OCI-LY1 (cell line): Measurements from ENCODE around the gene TSEN34.
"Not testable (repeated sequence)": the region's sequence is repeated elsewhere in the genome, so short reads cannot be mapped to it uniquely, and the experiment has no call there.

Source experiments
- H2AFZ ChIP-seq: fragments of 200-600 bp; sonication (generic), shearing (Covaris generic); 2 replicates; pipeline ENCODE4 v1.6.0; 2014; ENCODE audit warnings: antibody characterized with exemption, mild to moderate bottlenecking, low read length
- H3F3A ChIP-seq: fragments of 200-600 bp; sonication (generic), shearing (Covaris generic); 2 replicates; pipeline ENCODE4 v1.6.0; 2014; ENCODE audit warnings: mild to moderate bottlenecking, antibody characterized with exemption, low read length, moderate library complexity; ENCODE audit not compliant: insufficient read depth
- H3K27ac ChIP-seq: fragments of 200-600 bp; sonication (generic); 2 replicates; pipeline ENCODE4 v1.5.1; 2014; ENCODE audit warnings: low read length, mixed run types, mild to moderate bottlenecking, low read depth; ENCODE audit not compliant: poor library complexity, severe bottlenecking
- H3K27me3 ChIP-seq: fragments of 200-600 bp; sonication (generic); 2 replicates; pipeline ENCODE4 v1.6.0; 2014; ENCODE audit warnings: antibody characterized with exemption, mild to moderate bottlenecking, low read length, moderate library complexity; ENCODE audit not compliant: insufficient read depth
- H3K36me3 ChIP-seq: fragments of 200-600 bp; sonication (generic); 2 replicates; pipeline ENCODE4 v1.6.1; 2014; ENCODE audit warnings: mild to moderate bottlenecking, antibody characterized with exemption, low read length, moderate library complexity, mixed read lengths; ENCODE audit not compliant: insufficient read depth
- H3K4me1 ChIP-seq: fragments of 200-600 bp; sonication (generic); 2 replicates; pipeline ENCODE4 v1.5.1; 2014; ENCODE audit warnings: mild to moderate bottlenecking, low read length, moderate library complexity; ENCODE audit not compliant: insufficient read depth, severe bottlenecking
- H3K4me2 ChIP-seq: fragments of 200-600 bp; sonication (generic), shearing (Covaris generic); 2 replicates; pipeline ENCODE4 v1.6.1; 2014; ENCODE audit warnings: low read length
- H3K4me3 ChIP-seq: fragments of 200-600 bp; sonication (generic); 2 replicates; pipeline ENCODE4 v1.5.1; 2014; ENCODE audit warnings: low read length, low read depth, mild to moderate bottlenecking, mixed read lengths; ENCODE audit not compliant: poor library complexity, severe bottlenecking
- H3K79me2 ChIP-seq: fragments of 200-600 bp; shearing (Covaris generic); 2 replicates; pipeline ENCODE4 v1.6.1; 2016; ENCODE audit warnings: mixed run types, low read length, mixed read lengths; ENCODE audit not compliant: insufficient read depth
- H3K9ac ChIP-seq: fragments of 200-600 bp; sonication (generic), shearing (Covaris generic); 2 replicates; pipeline ENCODE4 v1.6.1; 2014; ENCODE audit warnings: mild to moderate bottlenecking, low read length, mixed read lengths
- H3K9me2 ChIP-seq: fragments of 200-600 bp; sonication (generic), shearing (Covaris generic); 2 replicates; pipeline ENCODE4 v1.6.1; 2014; ENCODE audit warnings: low read depth, mild to moderate bottlenecking, low read length, mixed read lengths
- H3K9me3 ChIP-seq: fragments of 200-600 bp; shearing (Covaris generic); 2 replicates; pipeline ENCODE4 v1.6.1; 2014; ENCODE audit warnings: low read length, mixed read lengths
- H4K20me1 ChIP-seq: fragments of 200-600 bp; sonication (generic), shearing (Covaris generic); 2 replicates; pipeline ENCODE4 v1.6.0; 2016; ENCODE audit warnings: mild to moderate bottlenecking, low read length; ENCODE audit not compliant: insufficient read depth
- EZH2 ChIP-seq: fragments of 200-600 bp; sonication (generic), shearing (Covaris generic); IDR thresholded peaks from 2 replicates; pipeline ENCODE4 v1.8.0; 2017; ENCODE audit warnings: borderline replicate concordance, mixed run types, mild to moderate bottlenecking, antibody characterized with exemption, low read length, moderate library complexity, mixed read lengths
- TF ChIP-seq, protein P1 (sequence below): fragments of 200-600 bp; sonication (generic), shearing (Covaris generic); IDR thresholded peaks from 2 replicates; pipeline ENCODE4 v1.5.1; 2017; ENCODE audit warnings: mild to moderate bottlenecking, antibody characterized with exemption, low read length, moderate library complexity, mixed read lengths

Gene TSEN34

DNA sequence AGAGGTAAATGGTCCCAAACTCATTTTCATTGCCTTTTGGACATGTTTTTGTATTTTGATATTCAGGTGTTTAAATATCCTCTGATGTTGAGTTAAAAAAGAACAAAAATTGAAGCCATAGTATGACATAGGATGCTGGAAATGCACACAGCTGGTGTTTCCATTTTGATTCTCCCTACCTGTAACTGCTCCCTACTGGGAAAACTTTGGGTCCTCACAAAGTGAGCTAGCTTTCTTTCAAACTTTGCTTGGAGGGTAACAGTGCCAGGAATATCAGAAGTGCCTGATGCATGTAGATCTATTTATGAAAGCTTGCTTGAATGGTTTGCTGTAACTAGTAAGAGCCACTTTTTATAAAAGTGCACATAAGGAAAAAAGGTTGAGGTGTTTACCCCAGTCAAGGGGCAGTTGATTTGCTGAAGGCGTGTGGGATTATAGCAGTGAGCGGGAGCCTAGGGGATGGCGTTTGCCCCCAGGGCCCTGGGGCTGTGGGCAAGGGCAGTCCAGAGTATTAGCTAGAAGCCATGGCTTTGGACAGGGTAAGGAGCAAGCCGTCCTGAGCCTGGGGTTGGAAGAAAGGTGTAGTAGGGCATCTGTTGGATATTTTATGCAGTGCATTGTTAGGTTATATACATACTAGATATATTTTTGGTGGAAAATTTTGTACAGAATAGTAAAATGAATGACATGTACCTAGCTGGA lies 13.8 kb downstream of the TSEN34 start:
- Histone ChIP-seq H3K9ac (no peak overlapping the region; the same call in 1 of the 2 replicates), H3K9me2 (no peaks in the 10 kb centered on the region), H4K20me1 (no peaks in the 10 kb centered on the region; the same call in 1 of the 2 replicates), H3F3A (0 out of 2 replicates have a peak, but pooled peaks cover 6% of the 10 kb centered on the region), H3K79me2 (peaks cover 43% of the 10 kb centered on the region), H3K9me3 (no peaks in the 10 kb centered on the region), H3K4me3 (peak overlapping the region; percentile 97), H3K36me3 (peaks cover 90% of the 10 kb centered on the region), H2AFZ (no peak overlapping the region), H3K27me3 (no peaks in the 10 kb centered on the region), H3K4me1 (peaks cover 69% of the 10 kb centered on the region), H3K4me2 (peak overlapping the region; percentile 79), H3K27ac (no peak overlapping the region)
- TF ChIP-seq EZH2, result no peak
- TF ChIP-seq, protein P1, sequence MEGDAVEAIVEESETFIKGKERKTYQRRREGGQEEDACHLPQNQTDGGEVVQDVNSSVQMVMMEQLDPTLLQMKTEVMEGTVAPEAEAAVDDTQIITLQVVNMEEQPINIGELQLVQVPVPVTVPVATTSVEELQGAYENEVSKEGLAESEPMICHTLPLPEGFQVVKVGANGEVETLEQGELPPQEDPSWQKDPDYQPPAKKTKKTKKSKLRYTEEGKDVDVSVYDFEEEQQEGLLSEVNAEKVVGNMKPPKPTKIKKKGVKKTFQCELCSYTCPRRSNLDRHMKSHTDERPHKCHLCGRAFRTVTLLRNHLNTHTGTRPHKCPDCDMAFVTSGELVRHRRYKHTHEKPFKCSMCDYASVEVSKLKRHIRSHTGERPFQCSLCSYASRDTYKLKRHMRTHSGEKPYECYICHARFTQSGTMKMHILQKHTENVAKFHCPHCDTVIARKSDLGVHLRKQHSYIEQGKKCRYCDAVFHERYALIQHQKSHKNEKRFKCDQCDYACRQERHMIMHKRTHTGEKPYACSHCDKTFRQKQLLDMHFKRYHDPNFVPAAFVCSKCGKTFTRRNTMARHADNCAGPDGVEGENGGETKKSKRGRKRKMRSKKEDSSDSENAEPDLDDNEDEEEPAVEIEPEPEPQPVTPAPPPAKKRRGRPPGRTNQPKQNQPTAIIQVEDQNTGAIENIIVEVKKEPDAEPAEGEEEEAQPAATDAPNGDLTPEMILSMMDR, result no peak

DNA sequence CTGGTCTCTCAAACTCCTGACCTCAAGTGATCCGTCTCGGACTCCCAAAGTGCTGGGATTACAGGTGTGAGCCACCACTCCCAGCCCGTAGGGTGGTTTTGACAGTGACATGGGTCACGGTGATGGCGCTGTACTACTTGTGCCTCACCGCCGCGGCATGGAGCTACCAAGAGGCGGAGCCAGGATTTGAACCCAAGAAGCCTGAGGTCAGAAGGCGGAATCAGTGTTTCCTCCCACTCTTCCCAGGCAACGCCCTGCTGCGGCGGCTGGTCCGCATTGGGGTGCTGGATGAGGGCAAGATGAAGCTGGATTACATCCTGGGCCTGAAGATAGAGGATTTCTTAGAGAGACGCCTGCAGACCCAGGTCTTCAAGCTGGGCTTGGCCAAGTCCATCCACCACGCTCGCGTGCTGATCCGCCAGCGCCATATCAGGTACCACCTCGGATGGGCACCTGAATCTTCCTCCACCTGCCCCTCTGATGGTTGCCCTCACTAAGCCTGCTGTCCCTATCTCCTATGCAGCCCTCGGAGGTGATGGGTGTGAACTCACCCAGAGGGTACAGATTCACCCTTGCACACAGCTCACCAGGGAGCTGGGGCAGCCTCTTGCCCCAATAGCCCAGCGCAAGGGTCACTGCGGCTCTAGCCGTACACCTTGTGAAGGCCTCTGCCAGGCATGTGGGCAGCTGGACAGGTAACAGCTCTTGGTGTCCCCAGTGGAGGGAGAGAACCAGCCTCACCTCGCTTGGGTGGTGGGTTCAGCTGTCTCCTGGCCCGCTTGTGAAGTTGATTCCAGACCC lies 15.1 kb downstream of the TSEN34 start:
- H3K9ac ChIP-seq, result no peak overlapping the region
- H3K27ac ChIP-seq, result no peak overlapping the region

DNA sequence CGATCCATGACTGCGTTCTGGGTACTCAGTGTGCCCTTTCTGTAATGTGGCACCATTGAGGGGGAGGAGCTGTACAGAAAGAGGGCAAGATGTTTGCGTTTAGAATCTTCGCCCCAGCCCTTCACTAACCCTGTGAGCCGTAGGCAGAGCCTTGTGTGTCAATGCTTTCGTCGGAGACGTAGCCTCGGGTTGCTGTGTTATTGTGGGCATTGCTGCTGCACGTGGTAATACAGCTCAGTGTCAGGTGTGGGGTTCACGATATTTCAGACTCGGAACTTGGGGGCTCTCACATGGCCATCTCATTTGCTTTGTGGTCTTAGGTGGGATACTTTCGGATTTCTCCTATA lies 15.7 kb downstream of the TSEN34 start:
- H3K4me3 ChIP-seq, result no peak overlapping the region
- H3K27me3 ChIP-seq, result no peaks in the 10 kb centered on the region
- H3K4me1 ChIP-seq, result peaks cover 62% of the 10 kb centered on the region
- 0 out of 2 replicates have a peak, but pooled peaks cover 6% of the 10 kb centered on the region for H3F3A ChIP-seq
- no peak overlapping the region for H3K27ac ChIP-seq
- TF ChIP-seq, protein P1, result no peak
- H3K9me3 ChIP-seq, result no peaks in the 10 kb centered on the region
- no peaks in the 10 kb centered on the region for H3K9me2 ChIP-seq
- no peaks in the 10 kb centered on the region; the same call in 1 of the 2 replicates for H4K20me1 ChIP-seq
- peaks cover 34% of the 10 kb centered on the region for H3K79me2 ChIP-seq
- H3K9ac ChIP-seq, result no peak overlapping the region
- peak overlapping the region; percentile 22; the same call in 1 of the 2 replicates for H3K4me2 ChIP-seq
- H3K36me3 ChIP-seq, result peaks cover 96% of the 10 kb centered on the region
- no peak overlapping the region for H2AFZ ChIP-seq

More for the DNA sequence above, 15.1 kb downstream of the TSEN34 start:
- peaks cover 66% of the 10 kb centered on the region for H3K4me1 ChIP-seq
- no peaks in the 10 kb centered on the region; the same call in 1 of the 2 replicates for H4K20me1 ChIP-seq
- H2AFZ ChIP-seq, result no peak overlapping the region
- no peak overlapping the region for H3K4me3 ChIP-seq
- no peaks in the 10 kb centered on the region for H3K9me2 ChIP-seq
- peak overlapping the region; percentile 22; the same call in 1 of the 2 replicates for H3K4me2 ChIP-seq
- no peaks in the 10 kb centered on the region for H3K9me3 ChIP-seq
- TF ChIP-seq, protein P1, result no peak
- TF ChIP-seq EZH2, result no peak
- no peaks in the 10 kb centered on the region for H3K27me3 ChIP-seq
- 0 out of 2 replicates have a peak, but pooled peaks cover 6% of the 10 kb centered on the region for H3F3A ChIP-seq
- H3K36me3 ChIP-seq, result peaks cover 99% of the 10 kb centered on the region
- H3K79me2 ChIP-seq, result peaks cover 39% of the 10 kb centered on the region

DNA sequence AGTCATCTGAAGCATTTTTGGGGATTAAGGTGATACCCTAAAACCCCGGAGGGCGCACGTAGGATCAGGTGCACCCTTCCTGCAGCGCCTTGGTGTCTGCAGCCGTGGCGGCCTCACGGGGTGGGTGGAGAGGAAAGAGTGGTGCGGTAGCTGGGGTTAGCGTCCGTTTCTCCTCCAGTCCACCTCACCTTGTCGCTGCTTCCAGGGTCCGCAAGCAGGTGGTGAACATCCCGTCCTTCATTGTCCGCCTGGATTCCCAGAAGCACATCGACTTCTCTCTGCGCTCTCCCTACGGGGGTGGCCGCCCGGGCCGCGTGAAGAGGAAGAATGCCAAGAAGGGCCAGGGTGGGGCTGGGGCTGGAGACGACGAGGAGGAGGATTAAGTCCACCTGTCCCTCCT lies 16.1 kb downstream of the TSEN34 start:
- H3K9ac ChIP-seq, H3K27ac ChIP-seq, H3K9me3 ChIP-seq, H4K20me1 ChIP-seq, H3K9me2 ChIP-seq, H3K27me3 ChIP-seq, H2AFZ ChIP-seq, H3F3A ChIP-seq, H3K4me3 ChIP-seq: not testable (repeated sequence)
- Histone ChIP-seq H3K4me2 (peak overlapping the region; percentile 22; the same call in 1 of the 2 replicates), H3K79me2 (peaks cover 30% of the 10 kb centered on the region), H3K36me3 (peaks cover 93% of the 10 kb centered on the region), H3K4me1 (peaks cover 59% of the 10 kb centered on the region)
